ENCODE measurements around the gene BATF3.

DNA sequence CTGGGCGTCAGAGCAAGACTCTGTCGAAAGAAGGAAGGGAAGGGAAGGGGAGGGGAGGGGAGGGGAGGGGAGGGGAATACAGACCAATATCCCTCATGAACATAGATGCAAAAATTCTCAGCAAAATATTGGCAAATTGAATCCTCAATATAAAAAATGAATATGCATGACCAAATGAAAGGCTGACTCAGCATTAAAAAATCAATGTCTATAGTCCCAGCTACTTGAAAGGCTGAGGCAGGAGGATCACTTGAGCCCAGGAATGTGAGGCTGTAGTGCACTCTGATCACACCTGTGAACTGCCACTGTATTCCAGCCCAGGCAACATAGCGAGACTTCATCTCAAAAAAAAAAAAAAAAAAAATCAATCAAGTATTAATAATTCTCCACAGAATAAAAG is 24.0 kb downstream of the BATF3 start:
- TF ChIP-seq, protein P1, sequence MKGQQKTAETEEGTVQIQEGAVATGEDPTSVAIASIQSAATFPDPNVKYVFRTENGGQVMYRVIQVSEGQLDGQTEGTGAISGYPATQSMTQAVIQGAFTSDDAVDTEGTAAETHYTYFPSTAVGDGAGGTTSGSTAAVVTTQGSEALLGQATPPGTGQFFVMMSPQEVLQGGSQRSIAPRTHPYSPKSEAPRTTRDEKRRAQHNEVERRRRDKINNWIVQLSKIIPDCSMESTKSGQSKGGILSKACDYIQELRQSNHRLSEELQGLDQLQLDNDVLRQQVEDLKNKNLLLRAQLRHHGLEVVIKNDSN (IDR thresholded peaks at IDR 0.05): no peak
- TF ChIP-seq ZBTB7A (IDR thresholded peaks at IDR 0.05; ENCODE audit: low read depth) (no peak), MAX (IDR thresholded peaks at IDR 0.05) (no peak), EP300 (IDR thresholded peaks at IDR 0.05; ENCODE audit: borderline replicate concordance) (no peak), YY1 (IDR thresholded peaks at IDR 0.05; ENCODE audit: low read depth) (no peak), REST (IDR thresholded peaks at IDR 0.05; ENCODE audit: low read depth) (no peak), TEAD4 (IDR thresholded peaks at IDR 0.05) (no peak), TAF1 (IDR thresholded peaks at IDR 0.05; ENCODE audit: low read depth) (no peak), EGR1 (IDR thresholded peaks at IDR 0.05) (no peak), RAD21 (IDR thresholded peaks at IDR 0.05; ENCODE audit: low read depth) (no peak), NFIC (IDR thresholded peaks at IDR 0.05) (no peak)
